GM21515 (cell line): Measurements from ENCODE around the gene DCAF5.
"Not testable (repeated sequence)": the region's sequence is repeated elsewhere in the genome, so short reads cannot be mapped to it uniquely, and the experiment has no call there.

Source experiments
- ATAC-seq: cut with Tn5 transposase; IDR thresholded peaks from one replicate; pipeline ENCODE4 v1.9.1; 2021; ENCODE audit not compliant: unreplicated experiment

The DCAF5 gene

DNA sequence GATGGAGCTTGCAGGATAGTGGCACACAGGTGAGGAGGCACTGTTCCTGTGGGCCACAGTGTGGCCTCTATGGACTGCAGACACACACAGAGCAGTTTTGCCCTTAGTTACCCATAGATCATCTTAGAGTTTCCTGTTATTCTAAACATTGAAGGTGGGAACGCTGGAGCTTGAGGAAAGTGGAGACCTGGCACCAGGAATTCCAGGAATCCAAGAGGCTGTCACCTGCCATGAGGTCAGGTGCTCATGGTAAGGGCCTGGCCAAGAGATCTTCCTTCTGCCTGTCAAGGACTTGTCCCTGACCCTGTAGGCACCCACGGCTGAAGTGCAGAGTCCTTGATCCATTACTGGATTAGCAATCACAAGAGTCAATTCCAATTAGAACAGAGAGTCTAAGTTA, 108.6 kb downstream of the DCAF5 start:
- ATAC-seq: no peak

DNA sequence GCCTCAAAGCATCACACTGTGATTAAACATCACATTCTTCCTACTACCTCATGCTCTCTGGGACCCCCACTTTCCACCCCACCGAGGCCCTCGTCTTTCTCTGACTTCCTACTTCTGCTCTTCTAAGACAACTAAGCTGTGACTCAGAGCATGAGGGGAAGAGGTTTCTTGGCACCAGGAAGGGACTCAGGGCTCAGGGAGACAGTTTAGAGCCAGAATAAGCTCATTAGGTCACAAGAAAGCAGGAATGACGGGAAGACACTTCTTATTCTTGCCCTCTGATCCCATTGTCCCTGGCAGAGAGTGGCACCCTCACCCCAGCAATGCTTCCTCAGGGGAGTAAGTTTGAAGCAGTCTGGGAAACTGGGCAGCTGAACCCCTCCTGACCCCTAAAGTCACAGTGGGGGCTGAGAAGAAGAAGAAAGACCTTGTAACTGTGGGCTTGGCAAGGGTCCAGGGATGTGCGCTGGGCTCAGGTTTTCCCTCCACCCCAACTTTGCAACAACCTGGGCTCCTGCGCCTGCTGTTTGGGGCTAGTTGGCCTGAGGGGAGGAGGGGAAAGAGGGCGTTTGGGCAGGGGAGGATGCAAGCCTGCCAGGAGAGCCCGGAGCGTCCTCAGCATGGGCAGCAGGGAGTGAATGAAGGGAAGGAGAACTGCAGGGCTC, 109.2 kb downstream of the DCAF5 start:
- no peak for ATAC-seq

DNA sequence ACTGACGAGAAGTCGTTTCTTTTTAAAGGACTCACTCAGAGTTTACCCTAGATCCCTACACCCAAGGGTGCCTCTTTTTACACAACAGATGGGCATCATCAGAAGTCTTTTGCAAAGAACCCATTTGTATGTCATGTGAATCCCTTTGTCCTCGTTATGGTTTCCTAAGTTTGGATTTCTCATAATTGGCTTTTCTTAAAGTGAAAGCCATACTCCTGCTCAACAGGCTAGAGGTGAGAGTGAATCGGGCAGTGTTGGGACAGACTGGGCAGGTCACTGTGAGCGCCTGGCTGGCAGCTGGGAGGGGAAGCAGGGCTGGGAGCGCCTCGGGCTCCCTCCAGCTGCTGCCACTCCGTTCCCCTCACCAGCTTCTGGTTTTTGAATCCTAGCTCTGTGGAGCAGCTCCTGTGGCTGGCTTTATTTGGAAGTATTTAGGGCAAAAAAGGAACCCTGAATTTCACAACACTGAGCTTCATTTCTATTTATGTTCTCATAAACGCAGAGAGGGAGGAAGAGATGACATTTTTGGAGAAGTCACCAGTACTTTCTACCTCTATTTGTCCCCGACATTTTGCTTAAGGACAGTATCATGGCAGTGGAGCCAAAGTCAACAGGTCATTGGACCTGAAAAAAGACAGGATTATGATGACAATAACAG, 110.0 kb downstream of the DCAF5 start:
- no peak for ATAC-seq

DNA sequence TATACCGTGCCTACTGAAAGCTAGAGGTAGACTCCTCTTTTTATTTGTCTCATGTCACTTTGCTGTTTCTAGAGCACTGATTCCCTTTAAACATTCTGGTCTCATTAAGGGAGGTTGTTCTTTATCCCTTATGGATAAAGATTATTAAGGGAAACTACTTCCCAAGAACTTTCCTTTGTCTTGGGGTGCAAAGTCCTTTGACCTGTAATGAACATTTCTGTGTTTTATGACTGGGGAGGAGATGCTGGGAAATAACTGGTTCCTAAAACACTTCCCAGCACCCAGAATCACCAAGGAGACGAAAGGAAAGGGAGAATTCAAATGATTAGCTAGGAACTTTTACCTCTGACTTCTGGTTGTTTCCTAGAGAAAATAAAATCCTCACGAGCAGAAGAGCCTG, 110.6 kb downstream of the DCAF5 start:
- no peak for ATAC-seq

DNA sequence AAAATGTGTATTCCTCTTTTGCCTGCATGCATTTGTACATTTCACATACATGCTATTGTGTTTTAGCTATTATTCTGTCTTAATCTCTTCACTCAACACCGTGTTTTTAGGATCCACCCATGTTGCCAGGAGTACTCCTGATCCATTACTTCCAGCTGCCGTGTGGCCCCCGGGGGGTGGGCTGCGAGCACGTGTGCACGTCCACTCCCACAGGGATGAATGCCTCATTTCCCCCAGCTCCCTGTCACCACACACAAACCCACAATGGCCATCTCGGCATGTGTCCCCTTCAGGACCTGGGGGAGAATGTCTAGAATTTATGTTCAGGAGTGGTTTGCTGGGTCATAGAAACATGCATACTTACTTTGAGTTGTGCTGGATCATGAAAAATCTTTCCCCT, 111.1 kb downstream of the DCAF5 start:
- no peak for ATAC-seq

DNA sequence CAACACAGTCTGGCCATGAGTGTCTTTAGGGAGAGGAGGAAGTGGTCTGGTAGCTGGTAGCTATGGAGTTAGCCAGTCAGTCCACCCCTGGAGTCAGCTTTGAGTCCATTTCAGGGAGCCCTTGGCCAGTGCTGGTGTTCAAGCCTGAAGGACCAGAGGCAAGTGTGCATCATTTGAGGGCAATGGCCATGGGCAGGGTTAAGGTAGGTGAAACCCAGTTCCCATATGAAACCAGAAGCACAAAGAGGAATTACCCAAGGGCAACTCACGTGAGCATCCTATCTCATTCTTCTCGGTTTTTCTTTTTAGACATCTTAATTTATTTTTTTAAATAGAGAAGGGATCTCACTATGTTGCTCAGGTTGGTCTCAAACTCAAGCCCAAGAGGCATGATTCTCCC, 112.6 kb downstream of the DCAF5 start:
- no peak for ATAC-seq

DNA sequence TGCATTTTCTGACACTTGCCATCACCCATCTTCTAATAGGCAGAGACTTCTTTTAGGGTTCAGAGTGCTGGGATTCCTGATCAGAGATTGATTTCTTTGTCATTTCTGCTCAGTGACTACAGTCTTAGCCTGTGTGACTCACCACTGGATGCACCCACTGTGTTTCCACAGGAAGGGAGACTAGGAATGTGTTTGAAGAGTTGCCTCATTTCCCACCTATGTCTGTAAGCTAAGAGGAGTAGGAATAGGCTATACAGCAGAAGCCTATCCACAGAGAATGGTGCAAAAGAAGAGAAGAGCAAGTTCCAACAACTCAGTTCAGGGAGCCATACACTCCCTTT, 113.7 kb downstream of the DCAF5 start:
- ATAC-seq: no peak

DNA sequence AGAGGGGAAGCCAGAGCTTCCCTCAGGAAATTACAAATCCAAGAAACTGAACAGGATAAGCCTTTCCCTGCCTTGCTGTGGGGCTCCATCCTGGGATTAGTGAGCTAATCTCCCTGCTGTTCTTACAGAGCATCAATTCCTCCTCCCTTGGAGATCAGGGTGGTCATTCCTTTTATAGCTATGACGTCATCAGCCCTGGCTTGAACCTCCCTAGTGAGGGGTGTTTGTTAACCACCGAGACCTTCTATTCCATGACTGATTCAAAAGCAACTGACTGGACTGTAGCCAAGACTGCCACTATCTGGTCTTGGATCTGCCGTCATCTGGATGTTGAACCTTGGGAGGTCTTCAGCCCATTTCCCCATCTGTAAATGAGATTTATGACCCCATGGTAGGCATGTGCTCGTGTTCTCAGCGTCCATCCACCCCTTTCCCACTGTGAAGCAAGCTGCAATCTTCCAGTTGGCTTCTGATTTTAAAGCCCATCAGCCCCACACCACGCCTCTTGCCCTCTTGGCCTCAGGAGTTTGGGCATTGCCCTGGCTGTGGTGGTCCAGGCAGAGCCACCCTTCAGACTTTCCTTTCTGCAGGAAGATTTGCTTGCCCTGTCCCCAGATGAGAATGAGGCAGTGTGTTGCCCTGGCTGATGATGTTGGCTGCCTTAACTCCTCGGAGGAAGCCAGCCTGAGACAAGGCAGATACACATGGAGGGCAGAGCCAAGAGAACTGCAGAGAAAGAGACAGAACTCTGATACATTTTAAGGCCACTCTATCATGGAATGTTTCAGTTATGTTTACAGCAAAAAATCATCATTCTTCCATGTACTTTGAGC, 114.2 kb downstream of the DCAF5 start:
- no peak for ATAC-seq

DNA sequence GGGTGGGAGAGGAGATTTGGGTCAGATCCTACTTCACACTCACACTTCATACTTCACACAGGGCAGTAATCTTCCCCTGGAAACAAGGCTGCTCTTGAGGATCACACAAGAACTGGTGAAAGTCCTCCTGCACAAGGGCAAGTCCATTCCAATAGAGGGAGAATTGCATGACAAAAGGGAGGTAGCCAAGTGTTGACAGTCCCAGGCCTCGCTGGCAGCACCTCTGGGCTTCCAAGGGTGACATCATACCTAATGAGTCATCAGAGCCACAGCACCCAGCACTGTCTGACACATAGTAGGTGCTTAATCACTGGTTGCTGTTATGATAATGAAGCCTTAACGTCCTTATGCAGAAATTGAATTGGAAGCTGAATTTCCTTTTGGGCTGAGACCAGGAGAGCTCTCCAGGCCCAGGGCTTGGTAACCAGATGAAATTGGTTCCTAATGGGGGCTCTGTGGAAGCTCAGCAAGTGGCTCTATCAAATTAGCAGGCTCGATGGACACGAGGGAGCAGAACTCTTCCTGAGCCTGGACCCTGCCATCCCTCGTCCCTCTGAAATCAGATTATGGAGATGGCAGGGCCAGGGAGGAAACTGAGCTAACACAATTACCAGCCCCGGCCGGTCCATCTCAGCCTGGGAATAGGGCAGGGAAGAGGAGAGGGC, 115.0 kb downstream of the DCAF5 start:
- ATAC-seq: no peak

DNA sequence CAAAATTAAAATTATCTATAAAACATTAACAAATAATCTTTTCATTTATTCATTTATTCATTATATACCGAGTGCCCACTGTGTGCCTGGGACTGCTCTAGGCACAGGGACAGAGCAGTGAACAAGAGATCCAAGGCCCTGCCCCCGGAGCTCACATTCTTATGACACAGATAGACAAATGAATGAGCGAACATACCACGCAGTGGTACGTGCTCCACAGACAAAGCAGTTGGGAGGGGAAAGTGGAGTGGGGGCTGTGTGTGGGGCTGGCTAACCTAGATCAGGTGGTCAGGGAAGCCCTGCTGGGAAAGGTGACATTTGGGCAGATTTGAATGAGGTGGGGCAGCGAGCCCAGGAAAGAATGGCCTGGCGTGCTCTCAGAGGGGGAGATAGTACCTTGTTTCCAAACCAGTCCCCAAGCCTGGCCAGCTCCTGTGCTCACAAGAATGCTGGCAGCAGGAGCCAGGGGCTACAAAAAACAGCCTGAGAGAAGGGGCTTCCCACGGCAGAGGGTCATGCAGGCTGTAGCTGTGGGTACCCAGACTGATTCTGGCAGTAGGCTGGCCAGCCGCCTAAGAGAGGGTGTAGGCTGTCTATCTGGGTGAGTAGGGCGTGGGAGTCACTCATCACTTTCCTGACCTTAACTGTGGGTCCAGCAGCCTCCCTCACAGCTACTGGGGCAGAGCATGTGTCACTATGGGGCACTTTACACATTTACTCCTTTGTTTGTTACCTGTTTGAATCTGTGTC, 116.0 kb downstream of the DCAF5 start:
- ATAC-seq: no peak

DNA sequence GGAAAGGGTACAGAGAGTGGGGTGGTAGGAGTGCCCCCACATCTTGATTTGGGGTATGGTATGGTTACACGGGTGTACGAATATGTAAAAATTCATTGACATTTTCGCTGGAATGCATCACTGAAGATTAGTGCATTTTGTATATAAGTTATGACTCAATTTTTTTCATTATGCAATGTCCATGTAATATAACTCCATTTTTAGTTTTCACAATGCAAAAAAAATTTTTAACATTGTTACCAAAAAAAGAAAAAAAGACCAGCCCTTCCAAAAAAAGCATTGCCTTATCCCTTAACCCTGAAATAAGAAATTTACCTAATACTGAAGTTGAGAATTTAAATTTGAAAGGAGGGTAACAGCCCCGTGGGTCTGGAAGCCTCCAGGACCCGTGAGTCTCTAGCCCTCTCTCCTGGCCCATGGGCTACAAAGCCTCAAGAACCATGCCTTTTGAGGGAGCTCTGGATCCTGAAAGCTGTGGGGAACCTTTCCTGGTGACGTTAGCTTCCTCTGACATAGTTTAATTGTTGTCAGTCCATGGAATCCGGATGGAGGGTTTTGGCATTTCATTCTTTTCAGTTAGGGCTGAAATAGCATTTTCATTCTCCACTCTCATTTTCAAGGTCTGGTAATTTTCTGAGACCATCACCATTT, 118.2 kb downstream of the DCAF5 start:
- ATAC-seq: no peak

DNA sequence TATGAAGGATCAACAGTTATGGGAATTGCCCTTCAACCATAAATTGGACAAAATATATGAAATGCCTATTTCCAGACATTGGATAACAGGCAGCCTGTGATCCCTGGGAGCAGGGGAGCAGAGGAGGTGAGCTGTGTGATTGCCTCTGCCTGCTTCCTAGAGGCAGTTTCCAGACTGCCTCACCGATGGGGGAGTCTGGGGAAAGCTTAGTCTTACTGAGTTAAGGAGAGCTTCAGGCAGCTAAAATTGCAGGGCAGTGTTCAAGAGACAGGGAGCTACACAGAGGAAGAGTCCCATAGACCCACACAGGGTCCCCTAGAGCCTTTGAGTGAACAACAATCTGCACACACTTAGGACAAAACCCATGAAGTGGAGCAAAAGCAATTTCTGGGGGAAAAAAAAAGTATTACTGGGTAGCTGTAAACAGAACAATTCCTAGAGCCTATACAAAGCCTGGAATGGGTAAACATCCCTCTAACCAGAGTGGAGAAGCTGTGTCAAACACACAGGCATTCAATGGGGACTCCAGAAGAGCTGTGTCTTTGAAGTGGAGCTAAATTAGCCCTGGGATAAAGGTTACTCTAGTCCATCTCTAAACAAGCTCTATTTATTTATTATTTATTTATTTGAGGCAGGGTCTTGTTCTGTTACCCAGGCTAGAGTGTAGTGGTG, 125.5 kb downstream of the DCAF5 start:
- ATAC-seq: no peak

DNA sequence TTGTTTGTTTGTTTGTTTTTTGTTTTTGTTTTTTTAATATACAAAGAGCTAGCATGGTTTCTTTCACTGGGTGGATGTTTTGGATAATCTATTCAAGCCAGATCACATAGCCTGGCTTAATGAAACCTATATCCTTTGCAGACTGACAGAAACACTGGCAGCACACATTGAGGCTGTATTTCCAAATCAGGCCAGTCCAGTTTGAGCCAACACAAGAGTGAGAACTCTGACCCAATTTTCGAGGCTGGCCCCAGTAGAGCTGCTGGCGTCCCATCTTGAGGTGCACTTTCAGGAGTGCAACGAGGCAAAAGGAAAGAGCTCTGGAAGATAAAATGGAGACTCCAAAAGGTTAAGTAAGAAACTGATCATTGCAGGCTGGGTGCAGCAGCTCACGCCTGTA, 129.9 kb downstream of the DCAF5 start:
- ATAC-seq: no peak

DNA sequence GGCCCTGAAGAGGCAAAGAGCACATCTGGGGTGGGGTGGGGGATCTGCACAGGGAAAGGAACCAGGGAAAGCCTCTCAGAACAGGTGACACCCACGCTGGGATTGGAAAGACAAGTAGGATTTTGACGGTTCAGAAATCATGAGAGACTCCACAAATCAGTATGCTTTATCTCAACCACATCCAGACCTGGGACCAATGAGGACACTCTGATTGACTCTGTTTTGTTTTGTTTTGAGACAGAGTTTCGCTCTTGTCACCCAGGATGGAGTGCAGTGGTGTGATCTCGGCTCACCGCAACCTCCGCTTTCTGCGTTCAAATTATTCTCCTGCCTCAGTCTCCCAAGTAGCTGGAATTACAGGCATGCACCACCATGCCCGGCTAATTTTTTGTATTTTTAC, 130.8 kb downstream of the DCAF5 start:
- not testable (repeated sequence) for ATAC-seq

DNA sequence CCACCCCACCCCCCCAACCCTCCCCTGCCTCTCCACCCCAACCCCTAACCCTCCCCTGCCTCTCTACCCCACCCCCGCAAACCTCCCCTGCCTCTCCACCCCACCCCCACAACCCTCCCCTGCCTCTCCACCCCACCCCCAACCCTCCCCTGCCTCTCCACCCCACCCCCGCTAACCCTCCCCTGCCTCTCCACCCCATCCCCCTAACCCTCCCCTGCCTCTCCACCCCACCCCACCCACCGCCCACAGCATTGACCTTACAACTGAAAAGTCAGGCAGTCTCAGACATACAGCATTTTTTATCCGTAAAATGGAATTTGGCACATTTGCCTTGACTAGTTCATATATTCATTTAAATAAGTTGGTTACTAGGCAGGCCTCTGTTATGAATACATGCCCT, 135.2 kb downstream of the DCAF5 start:
- no peak for ATAC-seq

DNA sequence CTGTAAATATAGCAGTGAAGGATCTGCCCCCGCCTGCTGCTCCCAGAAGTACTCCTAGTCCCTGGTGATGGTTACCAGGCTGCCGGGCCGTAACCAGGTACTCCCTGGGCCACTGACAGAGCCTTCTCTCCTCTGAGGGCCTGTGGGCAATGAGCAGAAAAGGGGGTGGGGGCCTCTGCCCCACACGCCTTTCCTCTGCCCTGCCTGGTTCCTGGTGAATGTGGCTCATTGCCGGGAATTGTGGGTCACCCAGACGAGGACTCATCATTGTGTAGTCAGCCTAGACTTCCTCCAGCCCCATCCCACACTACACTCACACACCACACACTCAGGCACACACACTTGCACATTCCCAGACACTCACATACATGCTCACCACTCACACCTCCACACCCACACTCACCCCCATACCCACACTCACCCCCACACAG, 138.1 kb downstream of the DCAF5 start:
- no peak for ATAC-seq

DNA sequence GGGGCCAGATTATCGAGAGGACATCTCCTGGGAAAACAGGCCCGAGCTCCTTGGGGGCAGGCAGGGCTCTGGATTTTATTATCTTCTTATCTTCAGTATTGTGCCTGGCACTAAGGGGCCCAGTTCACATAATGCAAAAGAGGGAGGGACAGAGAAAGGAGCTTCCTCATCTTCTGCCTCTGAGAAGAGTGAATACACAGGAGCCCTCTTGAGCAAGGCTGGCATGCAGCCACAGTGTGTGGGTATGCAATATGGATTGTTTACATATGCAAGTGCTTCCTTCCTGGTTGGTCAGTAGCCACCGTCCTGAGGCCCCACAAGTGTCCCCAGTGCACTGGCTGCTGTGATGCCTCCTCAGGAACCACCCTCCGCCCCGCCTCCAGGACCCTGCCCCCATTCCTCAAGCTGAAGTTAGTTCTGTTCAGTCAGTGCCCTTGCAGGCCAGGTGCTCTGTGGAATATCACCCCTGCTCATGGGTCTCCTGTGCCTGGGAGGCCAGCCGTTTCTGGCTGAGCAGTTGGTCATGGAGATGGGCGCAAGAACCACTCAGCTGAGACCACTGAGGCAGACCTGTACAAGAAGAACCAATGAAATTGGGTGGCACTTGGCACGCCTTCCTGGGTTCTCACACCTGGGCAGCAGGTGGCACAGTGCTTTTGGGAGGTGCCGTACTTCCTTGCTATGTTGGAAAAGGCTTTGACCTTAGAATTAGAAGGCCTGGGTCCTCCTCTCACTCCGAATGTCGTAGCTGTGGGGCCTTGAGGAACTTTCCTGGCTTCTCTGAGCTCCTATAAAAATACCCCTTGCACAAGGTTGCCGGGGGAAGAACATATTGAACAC, 138.8 kb downstream of the DCAF5 start:
- no peak for ATAC-seq

DNA sequence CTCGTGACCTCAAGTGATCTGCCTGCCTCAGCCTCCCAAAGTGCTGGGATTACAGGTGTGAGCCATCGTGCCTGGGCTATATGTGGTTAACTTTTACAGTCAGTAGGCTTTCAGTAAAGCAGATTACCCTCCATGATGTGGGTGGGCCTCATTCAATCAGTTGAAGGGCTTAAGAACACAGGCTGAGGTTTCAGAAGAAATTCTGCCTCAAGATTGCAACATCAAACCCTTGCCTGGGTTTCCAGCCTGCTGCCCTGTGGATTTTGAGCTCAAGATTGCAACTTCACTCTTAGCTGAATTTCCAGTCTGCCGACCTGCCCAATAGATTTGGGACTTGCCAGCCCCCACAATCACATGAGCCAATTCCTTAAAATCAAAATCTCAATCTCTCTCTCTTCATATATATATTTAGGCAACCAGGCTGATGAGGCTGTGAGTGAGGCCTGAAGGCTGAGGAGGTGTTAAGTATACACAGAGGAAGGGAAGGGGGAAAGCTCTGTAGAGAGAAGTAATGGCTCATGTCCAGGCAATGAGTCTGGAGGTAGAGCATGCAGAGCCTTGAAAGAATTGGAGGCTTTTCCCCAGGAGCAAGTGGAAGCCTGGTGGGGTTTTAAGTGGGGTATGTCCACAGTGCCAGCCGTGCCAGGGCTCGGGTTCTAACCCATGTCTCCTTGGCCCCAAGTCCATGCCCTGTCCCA, 140.5 kb downstream of the DCAF5 start:
- no peak for ATAC-seq
